Liver (tissue), 9 donors: ENCODE data around the gene CHTF8. TPM values are rescaled to one million over a fixed set of nuclear protein-coding genes. Genes with fewer than 3 reads are reported as not detected.

ENCODE experiments used
- DNase-seq: peaks from one replicate; pipeline ENCODE4 v3.0.0-alpha.2; 2017; ENCODE audit warnings: low spot score
- H3K27ac ChIP-seq, 2 donors: one replicate each; pipeline ENCODE4 v1.7.0; 2013; ENCODE audit warnings: inconsistent platforms in 2 of 2, low read length in 2 of 2, control low read depth in 1 of 2, low read depth in 1 of 2, mild to moderate bottlenecking in 1 of 2
- H3K27me3 ChIP-seq, 4 donors: one replicate each; pipeline versions ENCODE4 v1.6.1 to v1.7.0; 2013; ENCODE audit warnings: low read length in 3 of 4, inconsistent platforms in 1 of 4, mild to moderate bottlenecking in 1 of 4, moderate library complexity in 1 of 4; ENCODE audit not compliant: control insufficient read depth in 4 of 4, insufficient read depth in 4 of 4
- H3K36me3 ChIP-seq, 4 donors: one replicate each; pipeline versions ENCODE4 v1.6.1 to v1.7.0; 2013; ENCODE audit warnings: low read length in 3 of 4, mild to moderate bottlenecking in 3 of 4, low read depth in 1 of 4, moderate library complexity in 1 of 4; ENCODE audit not compliant: control insufficient read depth in 4 of 4, insufficient read depth in 3 of 4
- H3K4me1 ChIP-seq, 4 donors: one replicate each; pipeline versions ENCODE4 v1.6.1 to v1.7.0; 2013; ENCODE audit warnings: low read length in 3 of 4, mild to moderate bottlenecking in 3 of 4, moderate library complexity in 1 of 4; ENCODE audit not compliant: control insufficient read depth in 4 of 4, insufficient read depth in 4 of 4
- H3K4me3 ChIP-seq, 3 donors: one replicate each; pipeline versions ENCODE4 v1.6.1 to v1.7.0; 2013; ENCODE audit warnings: low read length in 3 of 3, control low read depth in 1 of 3, low read depth in 1 of 3, mild to moderate bottlenecking in 1 of 3
- H3K9ac ChIP-seq, 2 donors: one replicate each; pipeline ENCODE4 v1.7.0; 2013; ENCODE audit warnings: low read length in 2 of 2, mild to moderate bottlenecking in 2 of 2, moderate library complexity in 2 of 2, control low read depth in 1 of 2, low read depth in 1 of 2
- H3K9me3 ChIP-seq, 4 donors: one replicate each; pipeline versions ENCODE4 v1.6.1 to v1.7.0; 2013; ENCODE audit warnings: low read length in 3 of 4; ENCODE audit not compliant: control insufficient read depth in 4 of 4
- ATF3 ChIP-seq: IDR thresholded peaks from 2 replicates; pipeline ENCODE4 v1.6.1; 2016; ENCODE audit warnings: antibody characterized with exemption
- CTCF ChIP-seq: fragments of 150-350 bp; IDR thresholded peaks from 2 replicates; pipeline ENCODE4 v1.5.1; 2017; ENCODE audit warnings: improper control_type of control experiment, low read depth, low read length; ENCODE audit not compliant: missing input control
- EGR1 ChIP-seq, 2 donors: IDR thresholded peaks; 2 replicates each; pipeline ENCODE4 v1.6.1; 2016 to 2018; ENCODE audit warnings: antibody characterized with exemption in 2 of 2, low read depth in 2 of 2
- FOXA1 ChIP-seq: IDR thresholded peaks from 2 replicates; pipeline ENCODE4 v1.6.1; 2016; ENCODE audit warnings: antibody characterized with exemption
- FOXA2 ChIP-seq: IDR thresholded peaks from 2 replicates; pipeline ENCODE4 v1.6.1; 2016; ENCODE audit warnings: antibody characterized with exemption
- GABPA ChIP-seq, 2 donors: IDR thresholded peaks in 1 of 2; conservative IDR thresholded peaks in 1 of 2; 2 replicates each; pipeline ENCODE4 v1.6.1; 2016; ENCODE audit warnings: antibody characterized with exemption in 2 of 2, mild to moderate bottlenecking in 1 of 2, moderate library complexity in 1 of 2
- HNF4A ChIP-seq, 2 donors: conservative IDR thresholded peaks; 2 replicates each; pipeline ENCODE4 v1.6.1; 2016; ENCODE audit warnings: antibody characterized with exemption in 2 of 2, mild to moderate bottlenecking in 2 of 2
- HNF4G ChIP-seq: IDR thresholded peaks from 2 replicates; pipeline ENCODE4 v1.6.1; 2016; ENCODE audit warnings: antibody characterized with exemption
- JUND ChIP-seq, 2 donors: IDR thresholded peaks; 2 replicates each; pipeline ENCODE4 v1.6.1; 2016; ENCODE audit warnings: antibody characterized with exemption in 2 of 2
- MAX ChIP-seq: IDR thresholded peaks from 2 replicates; pipeline ENCODE4 v1.6.1; 2016; ENCODE audit warnings: antibody characterized with exemption
- NR2F2 ChIP-seq: IDR thresholded peaks from 2 replicates; pipeline ENCODE4 v1.6.1; 2016; ENCODE audit warnings: antibody characterized with exemption
- RAD21 ChIP-seq, 2 donors: IDR thresholded peaks; 2 replicates each; pipeline ENCODE4 v1.6.1; 2016; ENCODE audit warnings: antibody characterized with exemption in 2 of 2, mild to moderate bottlenecking in 2 of 2
- REST ChIP-seq: IDR thresholded peaks from 2 replicates; pipeline ENCODE4 v1.6.1; 2016; ENCODE audit warnings: antibody characterized with exemption, mild to moderate bottlenecking
- RXRA ChIP-seq, 2 donors: IDR thresholded peaks; 2 replicates each; pipeline ENCODE4 v1.6.1; 2017 to 2018; ENCODE audit warnings: antibody characterized with exemption in 2 of 2, mild to moderate bottlenecking in 1 of 2
- SP1 ChIP-seq: IDR thresholded peaks from 2 replicates; pipeline ENCODE4 v1.6.1; 2018; ENCODE audit warnings: antibody characterized with exemption, mild to moderate bottlenecking
- TAF1 ChIP-seq: conservative IDR thresholded peaks from 2 replicates; pipeline ENCODE4 v1.6.1; 2016; ENCODE audit warnings: antibody characterized with exemption, mild to moderate bottlenecking
- WGBS: extraction: QIAGEN DNeasy Blood & Tissue Kit; methylation state at CpG from one replicate; pipeline ENCODE4 v1.1.7; 2013; 5-methylcytosine and 5-hydroxymethylcytosine counted together
- polyA plus RNA-seq, 2 donors: library from polyadenylated mRNA; stranded (reverse) in 1 of 2; unstranded in 1 of 2; fragments of 200-250 nt in 1 of 2; fragments of >200 nt in 1 of 2; fragmentation: Nextera tagmentation in 1 of 2; extraction: Ambion mirVana in 1 of 2; gene quantifications; one replicate each; pipeline versions ENCODE4 v1.2.1 to v1.2.3, GENCODE V29; 2013 to 2015
- total RNA-seq, 2 donors: library from RNA; depleted of rRNA; stranded (reverse); fragments of >200 nt; gene quantifications; one replicate each; pipeline ENCODE4 v1.2.3, GENCODE V29; 2014
- TF ChIP-seq, protein P1 (sequence below): IDR thresholded peaks from 2 replicates; pipeline ENCODE4 v1.6.1; 2016; ENCODE audit warnings: antibody characterized with exemption
- donor health status: healthy.
- donor health status: healthy.
- donor health status: healthy.
- donor health status: healthy.
- donor health status: healthy.

CHTF8 gene
- total and polyA plus RNA-seq, 4 donors: 15.2 to 56.9 (median 51.6) TPM

DNA sequence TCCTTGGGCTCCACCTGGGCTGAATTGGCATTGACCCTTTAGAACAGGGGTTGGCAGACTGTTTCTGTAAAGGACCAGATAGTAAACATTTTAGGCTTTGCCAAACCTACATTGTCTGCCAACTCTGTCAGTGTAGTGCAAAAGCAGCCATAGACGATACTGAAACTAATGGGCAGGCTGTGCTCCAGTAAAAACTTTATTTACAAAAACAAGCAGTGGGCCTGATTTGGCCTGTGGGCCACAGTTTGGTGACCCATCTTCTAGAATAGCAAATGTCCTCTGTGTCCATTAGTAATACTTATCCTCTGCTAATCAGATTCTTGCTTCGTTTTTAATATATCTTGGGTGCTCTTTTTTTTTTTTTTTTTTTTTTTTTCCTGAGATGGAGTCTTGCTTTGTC is 6.2 kb upstream of the CHTF8 start:
- DNase-seq: no peak
- no peak overlapping the region for H3K27ac ChIP-seq
- H3K27me3 ChIP-seq: no peaks in the 10 kb centered on the region
- no peak overlapping the region for H3K9ac ChIP-seq
- H3K4me3 ChIP-seq: no peak overlapping the region
- peaks cover 0 to 6% (median 3%) of the 10 kb centered on the region in 4 donors for H3K4me1 ChIP-seq
- H3K9me3 ChIP-seq: no peaks in the 10 kb centered on the region
- peaks cover 10 to 50% (median 37%) of the 10 kb centered on the region in 4 donors for H3K36me3 ChIP-seq
- 65% methylated on average over 2 of the region's 2 CpGs for whole genome bisulfite sequencing
- TF ChIP-seq TAF1: no peak
- TF ChIP-seq GABPA (IDR thresholded peaks at IDR 0.05 in 1 of 2, conservative IDR thresholded peaks at IDR 0.05 in 1 of 2): no peak
- TF ChIP-seq HNF4A (conservative IDR thresholded peaks at IDR 0.05): no peak
- TF ChIP-seq FOXA2: no peak
- no peak for TF ChIP-seq NR2F2
- no peak for TF ChIP-seq FOXA1
- TF ChIP-seq MAX: no peak
- no peak for TF ChIP-seq SP1
- no peak for TF ChIP-seq JUND (IDR thresholded peaks at IDR 0.05)
- TF ChIP-seq RXRA (IDR thresholded peaks at IDR 0.05): no peak
- no peak for TF ChIP-seq CTCF
- TF ChIP-seq, protein P1, sequence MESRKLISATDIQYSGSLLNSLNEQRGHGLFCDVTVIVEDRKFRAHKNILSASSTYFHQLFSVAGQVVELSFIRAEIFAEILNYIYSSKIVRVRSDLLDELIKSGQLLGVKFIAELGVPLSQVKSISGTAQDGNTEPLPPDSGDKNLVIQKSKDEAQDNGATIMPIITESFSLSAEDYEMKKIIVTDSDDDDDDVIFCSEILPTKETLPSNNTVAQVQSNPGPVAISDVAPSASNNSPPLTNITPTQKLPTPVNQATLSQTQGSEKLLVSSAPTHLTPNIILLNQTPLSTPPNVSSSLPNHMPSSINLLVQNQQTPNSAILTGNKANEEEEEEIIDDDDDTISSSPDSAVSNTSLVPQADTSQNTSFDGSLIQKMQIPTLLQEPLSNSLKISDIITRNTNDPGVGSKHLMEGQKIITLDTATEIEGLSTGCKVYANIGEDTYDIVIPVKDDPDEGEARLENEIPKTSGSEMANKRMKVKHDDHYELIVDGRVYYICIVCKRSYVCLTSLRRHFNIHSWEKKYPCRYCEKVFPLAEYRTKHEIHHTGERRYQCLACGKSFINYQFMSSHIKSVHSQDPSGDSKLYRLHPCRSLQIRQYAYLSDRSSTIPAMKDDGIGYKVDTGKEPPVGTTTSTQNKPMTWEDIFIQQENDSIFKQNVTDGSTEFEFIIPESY: no peak
- TF ChIP-seq RAD21 (IDR thresholded peaks at IDR 0.05): no peak

DNA sequence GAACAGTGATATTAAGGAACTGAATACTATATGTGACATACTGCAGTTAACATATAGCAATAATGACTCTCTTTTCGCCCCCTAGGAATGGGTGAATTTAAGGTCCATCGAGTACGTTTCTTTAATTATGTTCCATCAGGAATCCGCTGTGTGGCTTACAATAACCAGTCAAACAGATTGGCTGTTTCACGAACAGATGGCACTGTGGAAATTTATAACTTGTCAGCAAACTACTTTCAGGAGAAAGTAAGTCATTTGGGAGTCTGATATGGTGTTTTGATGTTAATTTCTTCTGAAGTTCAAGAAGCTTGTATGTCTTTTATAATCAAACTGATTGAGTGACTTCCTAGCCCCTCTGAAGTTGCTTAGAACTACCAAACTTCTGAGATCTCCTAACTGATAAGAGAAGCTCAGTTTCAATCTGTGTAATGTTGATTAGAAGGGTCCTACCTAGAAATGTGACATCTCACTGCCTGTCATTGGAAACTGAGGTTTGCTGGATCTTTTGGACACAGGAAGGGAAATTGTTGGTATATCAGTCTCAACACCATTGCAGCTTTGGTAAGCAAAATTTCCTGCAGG is 1.1 kb upstream of the CHTF8 start:
- Histone ChIP-seq H3K36me3 (peaks cover 3 to 17% (median 12%) of the 10 kb centered on the region in 4 donors), H3K4me3 (peak overlapping the region; percentile 79 to 93 (median 85)), H3K9ac (peak overlapping the region; percentile 49 to 79), H3K27me3 (no peaks in the 10 kb centered on the region), H3K27ac (no peak overlapping the region), H3K4me1 (peaks cover 0 to 26% (median 16%) of the 10 kb centered on the region in 4 donors), H3K9me3 (no peaks in the 10 kb centered on the region)
- TF ChIP-seq CTCF: no peak
- TF ChIP-seq ATF3: no peak
- TF ChIP-seq NR2F2: no peak
- TF ChIP-seq EGR1 (IDR thresholded peaks at IDR 0.05; ENCODE audit: low read depth in 2 of 2): no peak
- TF ChIP-seq, protein P1: no peak
- TF ChIP-seq JUND (IDR thresholded peaks at IDR 0.05): no peak
- no peak for TF ChIP-seq REST
- no peak for TF ChIP-seq TAF1
- no peak for TF ChIP-seq MAX
- TF ChIP-seq SP1: no peak
- no peak for TF ChIP-seq FOXA1
- TF ChIP-seq GABPA (IDR thresholded peaks at IDR 0.05 in 1 of 2, conservative IDR thresholded peaks at IDR 0.05 in 1 of 2): no peak
- TF ChIP-seq RAD21 (IDR thresholded peaks at IDR 0.05): no peak
- TF ChIP-seq HNF4G: no peak
- DNase-seq: no peak
- 60% methylated on average over 5 of the region's 5 CpGs for WGBS
